ENCODE results near the gene LTA.

GRCh38 chr6:31579546-31580437, 7.7 kb downstream of the LTA start:
- TF ChIP-seq, protein P1, sequence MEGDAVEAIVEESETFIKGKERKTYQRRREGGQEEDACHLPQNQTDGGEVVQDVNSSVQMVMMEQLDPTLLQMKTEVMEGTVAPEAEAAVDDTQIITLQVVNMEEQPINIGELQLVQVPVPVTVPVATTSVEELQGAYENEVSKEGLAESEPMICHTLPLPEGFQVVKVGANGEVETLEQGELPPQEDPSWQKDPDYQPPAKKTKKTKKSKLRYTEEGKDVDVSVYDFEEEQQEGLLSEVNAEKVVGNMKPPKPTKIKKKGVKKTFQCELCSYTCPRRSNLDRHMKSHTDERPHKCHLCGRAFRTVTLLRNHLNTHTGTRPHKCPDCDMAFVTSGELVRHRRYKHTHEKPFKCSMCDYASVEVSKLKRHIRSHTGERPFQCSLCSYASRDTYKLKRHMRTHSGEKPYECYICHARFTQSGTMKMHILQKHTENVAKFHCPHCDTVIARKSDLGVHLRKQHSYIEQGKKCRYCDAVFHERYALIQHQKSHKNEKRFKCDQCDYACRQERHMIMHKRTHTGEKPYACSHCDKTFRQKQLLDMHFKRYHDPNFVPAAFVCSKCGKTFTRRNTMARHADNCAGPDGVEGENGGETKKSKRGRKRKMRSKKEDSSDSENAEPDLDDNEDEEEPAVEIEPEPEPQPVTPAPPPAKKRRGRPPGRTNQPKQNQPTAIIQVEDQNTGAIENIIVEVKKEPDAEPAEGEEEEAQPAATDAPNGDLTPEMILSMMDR (IDR thresholded peaks at IDR 0.05), result no peak
- TF ChIP-seq POLR2A (IDR thresholded peaks at IDR 0.05), result no peak
